ENCODE data around the gene ARPC2.
A peak's percentile ranks its signal among the peaks of the same experiment; 100 is the strongest.
"Not testable (repeated sequence)": the region's sequence is repeated elsewhere in the genome, so short reads cannot be mapped to it uniquely, and the experiment has no call there.

ARPC2 gene

DNA sequence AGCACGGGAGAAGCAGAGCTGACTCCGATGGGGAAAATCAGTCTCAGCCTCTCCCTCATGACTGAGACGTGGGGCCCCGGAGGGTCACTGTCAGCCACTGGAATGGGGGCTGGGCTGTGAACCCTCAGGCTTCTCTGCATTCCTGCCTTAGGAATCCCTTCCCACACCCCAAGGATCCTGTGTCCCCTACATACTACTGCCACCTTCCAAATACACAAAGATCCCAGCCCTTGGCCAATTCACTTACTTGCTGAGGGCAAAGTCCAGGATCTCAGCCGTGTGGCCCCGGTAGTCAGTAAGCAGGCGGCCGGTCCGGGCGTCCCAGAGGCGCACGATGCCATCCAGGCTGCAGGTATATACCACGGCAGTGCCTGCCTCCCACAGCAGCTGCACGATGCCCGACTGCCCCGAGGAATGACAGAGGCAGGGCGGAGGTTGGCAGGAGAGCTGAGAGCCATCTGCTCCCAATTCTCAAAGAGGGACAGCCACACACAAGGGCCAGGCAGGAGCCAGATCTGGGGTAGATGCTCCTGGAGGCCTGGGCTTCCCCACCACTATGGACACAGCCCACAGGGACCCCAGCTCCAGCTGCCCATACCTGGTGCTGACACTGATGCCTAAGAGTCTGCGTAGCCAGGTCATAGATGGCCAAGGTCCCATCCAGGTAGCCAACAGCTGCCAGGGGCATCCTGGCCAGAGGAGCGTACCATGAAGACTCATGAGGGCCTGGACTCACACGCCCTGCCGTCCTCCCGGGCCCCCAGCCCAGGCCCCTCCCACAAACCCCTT lies 48.0 kb downstream of the ARPC2 start:
- H3K4me1 ChIP-seq (ENCODE audit: insufficient read depth, low read length), result peaks cover 11% of the 10 kb centered on the region; the same call in 1 of the 2 replicates
- H3K36me3 ChIP-seq (ENCODE audit: insufficient read depth, low read length), result peaks cover 6% of the 10 kb centered on the region
- H3K9me3 ChIP-seq (ENCODE audit: control insufficient read depth, insufficient read depth, low read length), result no peaks in the 10 kb centered on the region
- no peak overlapping the region for H3K9ac ChIP-seq (ENCODE audit: low read depth, low read length)

DNA sequence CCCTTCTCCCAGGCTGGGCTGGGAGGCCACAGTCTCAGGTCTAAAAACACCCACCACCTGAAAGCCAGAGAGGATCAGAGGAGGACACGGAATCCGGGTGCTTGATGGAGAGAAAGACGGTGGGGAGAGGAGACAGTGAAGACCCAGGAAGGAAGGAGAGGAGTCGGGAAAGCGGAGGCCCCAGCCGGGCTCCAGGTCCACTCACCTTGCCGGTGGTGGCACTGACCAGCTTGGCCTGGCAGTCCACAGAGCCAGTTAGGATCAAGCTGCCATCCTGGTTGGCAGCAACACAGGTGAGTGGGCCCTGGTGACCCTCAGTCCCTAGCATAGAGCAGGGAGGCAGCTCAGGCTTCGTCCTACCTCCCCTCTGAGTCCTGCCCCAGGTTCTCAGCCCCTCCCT lies 48.6 kb downstream of the ARPC2 start:
- Histone ChIP-seq H3K9ac (ENCODE audit: low read depth, low read length) (no peak overlapping the region), H3K4me1 (ENCODE audit: insufficient read depth, low read length) (peaks cover 11% of the 10 kb centered on the region; the same call in 1 of the 2 replicates), H3K9me3 (ENCODE audit: control insufficient read depth, insufficient read depth, low read length) (no peaks in the 10 kb centered on the region), H3K36me3 (ENCODE audit: insufficient read depth, low read length) (peaks cover 6% of the 10 kb centered on the region)

DNA sequence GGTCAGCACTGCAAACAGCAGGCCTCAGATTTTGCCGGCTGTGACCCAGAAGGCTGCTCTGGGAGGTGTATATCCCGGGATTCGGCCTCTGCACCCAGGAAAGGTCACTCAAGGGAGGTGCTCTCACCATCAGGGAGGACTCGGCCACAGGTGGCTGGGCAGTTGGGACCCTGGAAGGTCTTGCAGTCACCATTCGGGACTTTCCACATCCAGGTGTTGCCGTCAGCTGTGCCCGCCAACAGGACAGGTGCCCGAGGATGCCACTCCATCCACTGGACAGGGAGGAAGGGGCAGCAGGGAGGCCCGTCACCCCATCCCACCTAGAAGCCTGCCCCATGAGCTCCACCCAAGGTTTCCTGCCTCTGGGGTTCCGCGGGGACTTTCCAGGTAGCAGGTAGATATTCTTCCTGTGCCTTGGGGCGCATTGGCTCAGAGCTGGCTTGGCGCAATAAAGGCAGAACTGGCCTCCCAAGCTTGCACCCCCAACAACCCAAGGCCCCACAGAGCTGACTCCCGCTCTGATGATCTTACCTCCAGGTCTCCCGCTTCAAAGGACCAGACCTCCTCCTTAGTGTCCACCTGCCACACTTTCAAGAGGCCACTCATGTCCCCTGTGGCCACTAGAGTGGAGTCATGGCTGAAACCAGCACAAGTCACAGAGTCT lies 49.5 kb downstream of the ARPC2 start:
- peaks cover 4% of the 10 kb centered on the region; the same call in 1 of the 2 replicates for H3K4me1 ChIP-seq (ENCODE audit: insufficient read depth, low read length)
- peaks cover 6% of the 10 kb centered on the region for H3K36me3 ChIP-seq (ENCODE audit: insufficient read depth, low read length)
- no peak overlapping the region for H3K9ac ChIP-seq (ENCODE audit: low read depth, low read length)
- no peaks in the 10 kb centered on the region for H3K9me3 ChIP-seq (ENCODE audit: control insufficient read depth, insufficient read depth, low read length)

DNA sequence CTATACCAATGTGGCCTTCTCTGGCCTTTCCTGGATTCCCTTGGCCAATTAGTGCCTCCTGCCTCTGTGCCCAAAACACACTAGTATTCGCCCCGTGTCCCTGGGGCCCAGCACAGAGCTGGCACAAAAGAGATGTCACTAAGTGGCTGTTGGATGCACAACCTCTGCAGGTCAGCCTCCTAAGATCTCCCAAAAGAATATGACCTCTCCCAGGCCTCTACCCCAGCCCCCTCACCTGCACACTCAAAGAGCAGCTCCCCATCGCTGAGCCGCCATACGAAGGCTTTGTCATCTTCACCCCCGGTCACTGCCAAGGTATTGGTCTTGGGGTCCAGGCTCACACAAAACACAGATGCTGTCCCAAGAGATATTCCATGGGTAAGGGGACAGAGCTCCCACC lies 50.3 kb downstream of the ARPC2 start:
- Histone ChIP-seq H3K36me3 (ENCODE audit: insufficient read depth, low read length) (peaks cover 6% of the 10 kb centered on the region), H3K4me1 (ENCODE audit: insufficient read depth, low read length) (no peaks in the 10 kb centered on the region), H3K9ac (ENCODE audit: low read depth, low read length) (no peak overlapping the region)

DNA sequence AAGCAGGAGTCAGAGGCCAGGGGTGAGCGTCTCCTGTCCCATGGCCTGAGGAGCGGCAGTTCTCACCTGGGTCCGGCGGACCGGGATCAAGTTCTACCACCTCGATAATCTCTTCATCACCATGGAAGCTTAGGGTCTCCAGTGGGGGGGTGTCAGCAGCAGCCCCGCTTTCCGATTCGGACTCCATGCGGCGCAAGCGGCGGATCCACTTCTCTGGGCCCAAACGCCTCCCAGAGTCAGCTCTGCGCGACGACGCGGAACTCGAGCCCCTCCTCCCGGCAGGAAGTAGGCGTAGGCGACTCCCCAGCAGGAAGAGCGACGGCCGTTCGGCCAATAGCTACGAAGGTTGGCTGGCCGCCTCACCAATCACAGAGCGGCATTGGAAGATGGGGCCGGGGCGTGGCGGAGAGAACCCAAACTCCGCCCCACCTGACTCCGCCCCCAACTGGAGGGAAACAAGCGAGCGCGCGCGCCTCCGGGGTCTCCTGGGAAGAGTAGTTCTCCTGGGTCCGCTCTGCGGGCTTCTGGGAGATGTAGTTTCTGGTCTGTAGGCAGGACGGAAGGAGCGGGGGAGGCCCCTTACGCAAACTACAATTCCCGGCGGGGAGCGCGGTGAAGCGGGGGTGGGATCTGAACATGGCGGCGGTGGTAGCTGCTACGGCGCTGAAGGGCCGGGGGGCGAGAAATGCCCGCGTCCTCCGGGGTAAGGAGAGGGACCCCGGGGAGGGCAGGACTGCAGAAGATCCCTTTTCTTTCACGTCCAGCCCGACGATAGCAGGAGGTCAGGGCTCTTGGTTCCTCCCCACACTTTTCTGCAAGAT lies 53.1 kb downstream of the ARPC2 start, which contains the start of the genes AAMP and PNKD:
TSS of gene AAMP (minus strand) at position 238 of the 821 bp plus-strand sequence. CDS start at position 187, 51 bp downstream.
TSS of gene PNKD (plus strand) at position 620 of the 821 bp plus-strand sequence. CDS start at position 637, 17 bp downstream.
- H3K4me1 ChIP-seq (ENCODE audit: insufficient read depth, low read length), result no peaks in the 10 kb centered on the region; the same call in 1 of the 2 replicates
- H3K36me3 ChIP-seq (ENCODE audit: insufficient read depth, low read length), result no peaks in the 10 kb centered on the region
- H3K9me3 ChIP-seq (ENCODE audit: control insufficient read depth, insufficient read depth, low read length), result no peaks in the 10 kb centered on the region
- H3K9ac ChIP-seq (ENCODE audit: low read depth, low read length), result peak within 1 kb of the TSS; percentile 83

More for the DNA sequence above, 50.3 kb downstream of the ARPC2 start:
- no peaks in the 10 kb centered on the region for H3K9me3 ChIP-seq (ENCODE audit: control insufficient read depth, insufficient read depth, low read length)

DNA sequence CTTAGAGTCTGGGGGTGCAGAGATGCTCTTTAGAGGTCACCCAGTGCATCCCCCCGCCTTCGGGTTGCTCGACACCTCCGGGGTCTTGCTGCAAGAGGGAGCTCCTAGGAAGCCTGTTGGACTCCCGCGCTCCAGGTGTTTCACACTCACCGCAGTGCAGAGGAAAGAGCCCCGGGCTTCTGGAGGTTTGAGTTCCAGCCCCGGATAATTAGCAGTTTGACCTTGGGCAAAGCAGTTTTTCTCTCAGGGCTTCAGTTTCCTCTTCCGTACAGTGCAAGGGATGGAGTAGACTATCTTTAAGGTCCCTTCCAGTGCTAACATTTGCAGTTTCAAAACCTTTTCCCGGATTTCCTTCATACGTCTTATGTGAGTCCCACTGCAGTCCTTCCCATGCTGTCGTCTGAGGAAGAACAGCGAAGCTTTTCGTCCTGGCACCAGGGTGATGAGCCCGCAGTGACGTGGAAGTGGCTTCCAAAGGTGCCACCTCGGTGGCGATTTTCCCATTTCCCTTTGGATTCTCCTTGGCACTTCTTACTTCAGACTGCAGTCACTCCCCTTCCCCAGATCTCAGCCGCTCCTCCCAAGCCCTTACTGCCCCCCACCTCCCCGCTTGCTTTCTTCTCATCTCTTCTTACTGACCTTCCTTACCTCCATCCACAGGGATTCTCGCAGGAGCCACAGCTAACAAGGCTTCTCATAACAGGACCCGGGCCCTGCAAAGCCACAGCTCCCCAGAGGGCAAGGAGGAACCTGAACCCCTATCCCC lies 53.9 kb downstream of the ARPC2 start:
- H3K9me3 ChIP-seq (ENCODE audit: control insufficient read depth, insufficient read depth, low read length), result no peaks in the 10 kb centered on the region
- no peaks in the 10 kb centered on the region for H3K36me3 ChIP-seq (ENCODE audit: insufficient read depth, low read length)
- peak overlapping the region; percentile 83 for H3K9ac ChIP-seq (ENCODE audit: low read depth, low read length)
- no peaks in the 10 kb centered on the region; the same call in 1 of the 2 replicates for H3K4me1 ChIP-seq (ENCODE audit: insufficient read depth, low read length)

DNA sequence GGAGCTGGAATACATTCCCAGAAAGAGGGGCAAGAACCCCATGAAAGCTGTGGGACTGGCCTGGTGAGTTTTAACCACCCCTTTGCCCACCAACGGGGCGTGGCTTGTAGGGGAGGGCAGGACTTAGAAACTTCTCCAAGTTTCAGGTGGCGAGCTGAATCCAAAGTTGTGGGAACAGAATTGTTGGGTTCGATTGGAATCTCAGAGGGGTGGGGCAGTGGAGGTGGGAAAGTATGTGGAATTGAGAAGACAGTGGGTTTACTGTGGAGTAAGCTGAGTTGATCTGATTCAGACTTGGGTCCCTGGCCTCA lies 54.5 kb downstream of the ARPC2 start:
- Histone ChIP-seq H3K4me1 (ENCODE audit: insufficient read depth, low read length) (no peaks in the 10 kb centered on the region; the same call in 1 of the 2 replicates), H3K36me3 (ENCODE audit: insufficient read depth, low read length) (no peaks in the 10 kb centered on the region), H3K9ac (ENCODE audit: low read depth, low read length) (peak overlapping the region; percentile 83; the same call in 1 of the 2 replicates), H3K9me3 (ENCODE audit: control insufficient read depth, insufficient read depth, low read length) (no peaks in the 10 kb centered on the region)

DNA sequence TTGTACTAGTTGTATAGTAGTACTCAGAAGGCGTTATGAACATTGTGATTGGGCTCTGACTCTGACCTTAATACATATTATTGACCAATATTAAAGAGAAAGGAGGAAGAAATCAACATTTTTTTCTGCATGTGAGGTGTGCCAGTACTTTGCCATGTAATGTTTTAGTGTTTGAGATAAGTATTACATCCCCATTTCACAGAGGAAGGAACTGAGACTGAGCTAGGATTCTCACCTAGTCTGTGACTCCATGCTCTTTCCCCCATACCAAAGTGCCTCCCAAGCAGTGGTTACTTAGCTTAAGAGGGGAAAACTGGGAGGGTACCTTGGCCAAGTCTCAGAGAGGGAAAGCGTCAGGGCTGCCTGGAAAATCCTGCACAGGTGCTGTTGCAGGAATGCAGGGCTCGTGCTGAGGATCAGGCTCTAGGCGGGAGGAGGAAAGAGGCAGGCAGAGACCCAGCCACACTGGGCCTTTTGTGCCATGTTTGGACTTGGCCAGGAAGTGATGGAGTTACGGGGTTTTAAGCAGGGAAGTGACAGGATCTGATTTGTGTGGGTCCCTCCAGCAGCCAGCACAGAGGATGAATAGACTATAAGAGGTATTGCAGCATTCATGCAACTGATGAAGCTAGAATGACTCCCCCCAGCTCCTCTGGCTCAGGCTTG lies 55.0 kb downstream of the ARPC2 start:
- Histone ChIP-seq H3K9me3 (ENCODE audit: control insufficient read depth, insufficient read depth, low read length) (no peaks in the 10 kb centered on the region), H3K4me1 (ENCODE audit: insufficient read depth, low read length) (no peaks in the 10 kb centered on the region; the same call in 1 of the 2 replicates), H3K36me3 (ENCODE audit: insufficient read depth, low read length) (no peaks in the 10 kb centered on the region), H3K9ac (ENCODE audit: low read depth, low read length) (no peak overlapping the region)

DNA sequence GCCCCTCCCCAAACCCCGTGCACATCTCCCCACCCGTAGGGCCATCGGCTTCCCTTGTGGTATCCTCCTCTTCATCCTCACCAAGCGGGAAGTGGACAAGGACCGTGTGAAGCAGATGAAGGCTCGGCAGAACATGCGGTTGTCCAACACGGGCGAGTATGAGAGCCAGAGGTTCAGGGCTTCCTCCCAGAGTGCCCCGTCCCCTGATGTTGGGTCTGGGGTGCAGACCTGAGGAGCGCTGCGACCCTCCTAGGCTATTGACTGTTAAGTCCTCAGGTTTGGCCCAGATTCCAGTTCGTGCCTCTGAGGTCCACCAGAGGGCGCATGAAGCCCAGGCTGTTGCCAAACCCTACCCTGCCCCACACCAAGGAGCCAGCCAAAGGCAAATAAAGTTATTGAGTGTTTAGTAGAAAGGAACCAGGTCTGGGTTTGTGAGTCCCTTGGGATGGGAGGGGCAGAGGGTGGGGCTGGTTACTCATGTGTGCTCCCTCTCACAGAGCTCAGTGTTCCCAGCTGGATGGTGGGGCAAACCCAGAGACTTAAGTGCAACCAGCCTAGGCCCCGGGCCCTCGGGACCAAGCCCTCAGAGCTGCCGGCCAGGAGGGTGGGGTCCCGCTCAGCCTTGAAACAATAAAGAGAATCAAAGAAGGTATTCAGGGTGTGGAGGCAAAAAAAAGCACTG lies 55.7 kb downstream of the ARPC2 start:
- H3K36me3 ChIP-seq (ENCODE audit: insufficient read depth, low read length), result no peaks in the 10 kb centered on the region
- H3K9me3 ChIP-seq (ENCODE audit: control insufficient read depth, insufficient read depth, low read length), result no peaks in the 10 kb centered on the region
- H3K9ac ChIP-seq (ENCODE audit: low read depth, low read length), result no peak overlapping the region
- H3K4me1 ChIP-seq (ENCODE audit: insufficient read depth, low read length), result no peaks in the 10 kb centered on the region; the same call in 1 of the 2 replicates

DNA sequence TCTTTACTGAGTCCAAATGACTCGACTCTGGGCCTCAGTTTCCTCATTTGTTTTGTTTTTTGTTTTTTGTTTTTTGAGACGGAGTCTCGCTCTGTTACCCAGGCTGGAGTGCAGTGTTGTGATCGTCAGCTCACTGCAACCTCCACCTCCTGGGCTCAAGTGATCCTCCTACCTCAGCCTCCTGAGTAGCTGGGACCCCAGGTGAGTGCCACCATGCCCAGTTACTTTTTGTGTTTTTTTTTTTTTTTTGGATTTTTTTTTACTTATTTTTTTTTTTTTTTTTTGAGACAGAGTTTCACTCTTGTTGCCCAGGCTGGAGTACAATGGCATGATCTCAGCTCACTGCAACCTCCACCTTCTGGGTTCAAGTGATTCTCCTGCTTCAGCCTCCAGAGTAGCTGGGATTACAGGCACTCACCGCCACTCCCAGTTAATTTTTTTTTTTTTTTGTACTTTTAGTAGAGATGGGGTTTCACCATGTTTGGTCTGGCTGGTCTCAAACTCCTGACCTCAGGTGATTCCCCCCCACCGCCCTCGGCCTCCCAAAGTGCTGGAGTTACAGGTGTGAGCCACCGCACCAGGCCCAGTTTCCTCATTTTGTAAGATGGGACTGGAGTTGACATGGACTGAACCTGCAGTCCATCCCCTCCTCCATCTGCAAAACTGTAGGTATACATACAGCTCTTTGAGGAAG lies 56.4 kb downstream of the ARPC2 start:
- H3K36me3 ChIP-seq (ENCODE audit: insufficient read depth, low read length); H3K9ac ChIP-seq (ENCODE audit: low read depth, low read length); H3K9me3 ChIP-seq (ENCODE audit: control insufficient read depth, insufficient read depth, low read length); H3K4me1 ChIP-seq (ENCODE audit: insufficient read depth, low read length): not testable (repeated sequence)

DNA sequence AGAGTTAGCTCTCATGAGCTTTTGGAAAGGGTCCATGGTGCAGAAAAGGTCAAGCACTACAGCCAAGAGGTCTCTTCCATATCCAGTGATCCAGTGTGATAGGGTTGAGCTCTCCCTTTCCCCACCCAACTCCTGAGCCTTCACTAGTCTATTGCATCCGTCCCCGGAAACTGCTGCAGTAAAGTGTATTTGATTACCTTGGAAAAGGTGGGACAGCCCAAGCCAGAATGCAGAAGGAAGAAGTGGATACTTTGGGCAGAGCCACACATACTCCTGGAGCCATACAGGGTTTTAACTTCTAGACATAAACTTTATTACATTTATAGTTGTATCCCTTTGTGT lies 56.9 kb downstream of the ARPC2 start:
- 0 out of 2 replicates have a peak, but pooled peaks cover 4% of the 10 kb centered on the region for H3K36me3 ChIP-seq (ENCODE audit: insufficient read depth, low read length)
- H3K4me1 ChIP-seq (ENCODE audit: insufficient read depth, low read length), result no peaks in the 10 kb centered on the region; the same call in 1 of the 2 replicates
- no peaks in the 10 kb centered on the region for H3K9me3 ChIP-seq (ENCODE audit: control insufficient read depth, insufficient read depth, low read length)
- H3K9ac ChIP-seq (ENCODE audit: low read depth, low read length), result no peak overlapping the region

DNA sequence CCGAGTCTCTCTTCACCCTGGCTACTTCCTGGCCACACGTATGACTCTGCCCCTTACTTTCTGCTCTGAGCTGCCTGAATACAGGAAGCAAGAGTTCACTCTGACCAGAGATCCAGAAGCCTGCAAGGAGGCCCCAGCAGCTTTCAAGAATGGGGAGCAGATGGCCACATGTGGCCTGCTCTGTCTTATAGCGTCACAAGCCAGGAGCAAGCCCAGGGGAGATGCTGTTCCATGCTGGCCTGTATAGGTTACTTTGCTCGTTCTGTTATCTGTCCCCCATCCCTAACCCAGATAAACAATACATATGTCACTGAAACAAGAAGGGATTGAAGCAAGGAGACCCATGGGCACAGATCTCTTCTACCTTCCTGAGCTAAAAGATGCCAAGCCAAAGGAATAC lies 57.6 kb downstream of the ARPC2 start:
- Histone ChIP-seq H3K9ac (ENCODE audit: low read depth, low read length) (no peak overlapping the region), H3K36me3 (ENCODE audit: insufficient read depth, low read length) (0 out of 2 replicates have a peak, but pooled peaks cover 4% of the 10 kb centered on the region), H3K4me1 (ENCODE audit: insufficient read depth, low read length) (no peaks in the 10 kb centered on the region; the same call in 1 of the 2 replicates), H3K9me3 (ENCODE audit: control insufficient read depth, insufficient read depth, low read length) (no peaks in the 10 kb centered on the region)

All from ES-I3 (cell line).